Fibroblast of lung (primary cell): ENCODE measurements around the gene ABCC5. TPM values are rescaled to one million over a fixed set of nuclear protein-coding genes. Genes with fewer than 3 reads are reported as not detected.

Experiments used
- DNase-seq, 2 donors: peaks; one replicate each; pipeline versions ENCODE4 v3.0.0 to v3.0.0-alpha.2; 2010; ENCODE audit warnings: low read depth in 2 of 2
- H2AFZ ChIP-seq: 2 replicates; pipeline ENCODE4 v1.5.1; 2012; ENCODE audit warnings: low read length, control low read depth, inconsistent platforms
- H3K27ac ChIP-seq: 2 replicates; pipeline ENCODE4 v1.5.1; 2011; ENCODE audit warnings: low read length, control low read depth; ENCODE audit not compliant: insufficient read depth
- H3K27me3 ChIP-seq: 2 replicates; pipeline ENCODE4 v1.5.1; 2011; ENCODE audit warnings: mild to moderate bottlenecking, low read length; ENCODE audit not compliant: control insufficient read depth, insufficient read depth
- H3K36me3 ChIP-seq: 2 replicates; pipeline ENCODE4 v1.5.1; 2011; ENCODE audit warnings: low read length; ENCODE audit not compliant: control insufficient read depth, insufficient read depth
- H3K4me1 ChIP-seq: 2 replicates; pipeline ENCODE4 v1.5.1; 2011; ENCODE audit warnings: low read length; ENCODE audit not compliant: control insufficient read depth, insufficient read depth; ENCODE audit errors: extremely low read depth
- H3K4me2 ChIP-seq: 2 replicates; pipeline ENCODE4 v1.5.1; 2011; ENCODE audit warnings: low read length, control low read depth; ENCODE audit not compliant: insufficient read depth; ENCODE audit errors: extremely low read depth
- H3K4me3 ChIP-seq, 4 experiments: fragments of 200-600 bp in 1 of 4; sonication (generic) in 1 of 4; replicated peaks in 1 of 4; 2 replicates each; pipeline ENCODE4 v1.5.1; 2011 to 2016; ENCODE audit warnings: low read length in 4 of 4, low read depth in 3 of 4, mild to moderate bottlenecking in 3 of 4, control low read depth in 2 of 4, inconsistent platforms in 1 of 4, mixed read lengths in 1 of 4; ENCODE audit not compliant: insufficient read depth in 1 of 4; ENCODE audit errors: control extremely low read depth in 1 of 4
- H3K79me2 ChIP-seq: 2 replicates; pipeline ENCODE4 v1.5.1; 2012; ENCODE audit warnings: mild to moderate bottlenecking, low read length, inconsistent platforms; ENCODE audit not compliant: control insufficient read depth, insufficient read depth
- H3K9ac ChIP-seq: 2 replicates; pipeline ENCODE4 v1.5.1; 2011; ENCODE audit warnings: mild to moderate bottlenecking, low read length, control low read depth; ENCODE audit not compliant: insufficient read depth
- H3K9me3 ChIP-seq: 2 replicates; pipeline ENCODE4 v1.5.1; 2012; ENCODE audit warnings: low read depth, low read length; ENCODE audit not compliant: control insufficient read depth, insufficient read depth
- H4K20me1 ChIP-seq: 2 replicates; pipeline ENCODE4 v1.5.1; 2011; ENCODE audit warnings: low read length; ENCODE audit not compliant: control insufficient read depth, insufficient read depth; ENCODE audit errors: extremely low read depth
- CTCF ChIP-seq, 2 donors: IDR thresholded peaks in 1 of 2; conservative IDR thresholded peaks in 1 of 2; 1 replicate in 1 of 2; 2 replicates in 1 of 2; pipeline ENCODE4 v1.5.1; 2011 to 2012; ENCODE audit warnings: low read length in 2 of 2, control low read depth in 1 of 2, inconsistent platforms in 1 of 2, low read depth in 1 of 2, mild to moderate bottlenecking in 1 of 2
- EZH2 ChIP-seq: IDR thresholded peaks from 2 replicates; pipeline ENCODE4 v1.5.1; 2012; ENCODE audit warnings: low read length, control low read depth, mild to moderate bottlenecking; ENCODE audit errors: missing control alignments
- polyA plus RNA-seq, 2 donors: library from polyadenylated mRNA; depleted of rRNA in 1 of 2; stranded (reverse) in 1 of 2; unstranded in 1 of 2; fragments of >200 nt; gene quantifications; 2 replicates each; pipeline ENCODE4 v1.2.1, GENCODE V29; 2011 to 2012; ENCODE audit warnings: missing spikeins in 1 of 2
- total RNA-seq: library from RNA; depleted of rRNA; stranded (reverse); fragments of >200 nt; gene quantifications from 2 replicates; pipeline ENCODE4 v1.2.1, GENCODE V29; 2014

ABCC5 gene
- total and polyA plus RNA-seq, 2 donors (not counting 1 experiment from before 2014, with no cell fraction given) = 13.2 to 18.8 TPM

GRCh38 chr3:183897606-183898005 is 120.1 kb downstream of the ABCC5 start:
- peaks cover 4% of the 10 kb centered on the region for H3K27me3 ChIP-seq
- TF ChIP-seq CTCF (conservative IDR thresholded peaks at IDR 0.05 in 1 of 2, IDR thresholded peaks at IDR 0.05 in 1 of 2; ENCODE audit: low read depth in 1 of 2, low read length in 2 of 2) (no peak), EZH2 (no peak)
- H3K4me1 ChIP-seq = no peaks in the 10 kb centered on the region
- no peaks in the 10 kb centered on the region for H4K20me1 ChIP-seq
- H3K9ac ChIP-seq = no peak overlapping the region
- no peak overlapping the region for H2AFZ ChIP-seq
- no peak overlapping the region for H3K4me3 ChIP-seq
- no peaks in the 10 kb centered on the region for H3K9me3 ChIP-seq
- H3K27ac ChIP-seq = no peak overlapping the region
- no peaks in the 10 kb centered on the region for H3K79me2 ChIP-seq
- no peak overlapping the region for H3K4me2 ChIP-seq
- DNase-seq = no peak
- no peaks in the 10 kb centered on the region for H3K36me3 ChIP-seq

DNA sequence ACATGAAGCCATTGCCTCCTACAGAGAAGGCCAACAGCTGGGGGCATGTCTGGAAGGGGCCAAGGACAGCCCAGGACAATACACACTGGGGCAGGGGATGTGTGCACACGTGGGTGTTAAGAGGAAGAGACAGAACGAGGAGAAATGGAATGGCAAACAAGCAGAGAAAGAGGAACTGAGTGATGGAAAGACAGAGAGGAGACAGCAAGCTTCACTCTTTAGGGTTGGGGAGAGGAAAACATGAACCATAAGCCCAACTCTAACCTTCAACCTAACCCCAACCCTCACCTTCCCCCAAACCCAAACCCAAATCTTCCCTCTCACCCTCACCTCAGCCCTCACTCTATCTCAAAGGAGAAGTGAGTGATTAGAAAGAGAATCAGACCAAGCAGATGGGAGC is 121.1 kb downstream of the ABCC5 start:
- Histone ChIP-seq H3K27me3 (peaks cover 4% of the 10 kb centered on the region), H3K79me2 (no peaks in the 10 kb centered on the region), H4K20me1 (no peaks in the 10 kb centered on the region), H2AFZ (no peak overlapping the region), H3K4me2 (no peak overlapping the region), H3K4me3 (no peak overlapping the region), H3K36me3 (no peaks in the 10 kb centered on the region), H3K9me3 (no peaks in the 10 kb centered on the region), H3K4me1 (no peaks in the 10 kb centered on the region), H3K27ac (no peak overlapping the region), H3K9ac (no peak overlapping the region)
- no peak for TF ChIP-seq EZH2
- TF ChIP-seq CTCF (conservative IDR thresholded peaks at IDR 0.05 in 1 of 2, IDR thresholded peaks at IDR 0.05 in 1 of 2; ENCODE audit: low read depth in 1 of 2, low read length in 2 of 2) = no peak
- no peak for DNase-seq

DNA sequence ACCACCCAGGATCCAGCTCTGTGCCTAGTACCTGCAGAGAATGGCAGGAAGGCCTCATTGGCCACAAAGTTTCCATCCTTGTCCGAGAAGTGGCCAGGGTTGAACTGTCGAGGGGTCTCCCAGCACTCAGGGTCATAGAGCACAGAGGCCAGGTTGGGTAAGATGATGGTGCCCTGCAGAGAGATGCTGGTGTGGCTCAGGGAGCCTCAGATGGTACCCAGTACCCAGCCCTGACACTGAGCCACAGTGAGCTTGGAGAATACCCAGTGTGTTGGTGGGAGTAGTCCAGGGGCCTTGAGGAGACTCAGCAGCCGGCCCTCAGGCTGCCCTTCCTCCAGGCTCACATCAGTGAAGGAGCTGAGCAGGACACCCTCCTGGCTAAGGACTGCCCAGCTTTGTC is 121.5 kb downstream of the ABCC5 start:
- no peaks in the 10 kb centered on the region for H3K4me1 ChIP-seq
- H2AFZ ChIP-seq = no peak overlapping the region
- no peak overlapping the region for H3K4me3 ChIP-seq
- H3K79me2 ChIP-seq = no peaks in the 10 kb centered on the region
- DNase-seq = no peak
- no peak overlapping the region for H3K4me2 ChIP-seq
- no peaks in the 10 kb centered on the region for H3K9me3 ChIP-seq
- H3K27ac ChIP-seq = no peak overlapping the region
- TF ChIP-seq EZH2 (no peak), CTCF (conservative IDR thresholded peaks at IDR 0.05 in 1 of 2, IDR thresholded peaks at IDR 0.05 in 1 of 2; ENCODE audit: low read depth in 1 of 2, low read length in 2 of 2) (no peak)
- no peaks in the 10 kb centered on the region for H3K36me3 ChIP-seq
- no peaks in the 10 kb centered on the region for H4K20me1 ChIP-seq
- H3K27me3 ChIP-seq = peaks cover 4% of the 10 kb centered on the region
- H3K9ac ChIP-seq = no peak overlapping the region
